WERI-Rb-1 (cell line): ENCODE results near the gene FOXF1.
A peak's percentile ranks its signal among the peaks of the same experiment; 100 is the strongest.

Experiments used
- DNase-seq: peaks from one replicate; pipeline ENCODE4 v3.0.0-alpha.2; 2020
- H3K27ac ChIP-seq: fragments of 250-450 bp; sonication (Bioruptor Pico); 2 replicates; pipeline ENCODE4 v1.5.1; 2020; ENCODE audit warnings: mild to moderate bottlenecking, moderate library complexity
- H3K27me3 ChIP-seq: fragments of 250-450 bp; sonication (Bioruptor Pico); 2 replicates; pipeline ENCODE4 v1.5.1; 2021; ENCODE audit warnings: mild to moderate bottlenecking, low read depth, moderate library complexity; ENCODE audit not compliant: insufficient read depth, severe bottlenecking
- H3K36me3 ChIP-seq: fragments of 250-450 bp; sonication (Bioruptor Pico); 2 replicates; pipeline ENCODE4 v1.5.1; 2020; ENCODE audit warnings: mild to moderate bottlenecking, moderate library complexity
- H3K4me3 ChIP-seq: 2 replicates; pipeline ENCODE4 v1.5.1; 2011; ENCODE audit warnings: low read depth, mild to moderate bottlenecking, control low read depth, low read length
- H3K9me3 ChIP-seq: fragments of 250-450 bp; sonication (Bioruptor Pico); 2 replicates; pipeline ENCODE4 v1.5.1; 2021; ENCODE audit warnings: mild to moderate bottlenecking, moderate library complexity; ENCODE audit not compliant: severe bottlenecking
- CTCF ChIP-seq: IDR thresholded peaks from 2 replicates; pipeline ENCODE4 v1.5.1; 2011; ENCODE audit warnings: low read depth, mild to moderate bottlenecking, control low read depth, inconsistent platforms, low read length

Gene FOXF1

DNA sequence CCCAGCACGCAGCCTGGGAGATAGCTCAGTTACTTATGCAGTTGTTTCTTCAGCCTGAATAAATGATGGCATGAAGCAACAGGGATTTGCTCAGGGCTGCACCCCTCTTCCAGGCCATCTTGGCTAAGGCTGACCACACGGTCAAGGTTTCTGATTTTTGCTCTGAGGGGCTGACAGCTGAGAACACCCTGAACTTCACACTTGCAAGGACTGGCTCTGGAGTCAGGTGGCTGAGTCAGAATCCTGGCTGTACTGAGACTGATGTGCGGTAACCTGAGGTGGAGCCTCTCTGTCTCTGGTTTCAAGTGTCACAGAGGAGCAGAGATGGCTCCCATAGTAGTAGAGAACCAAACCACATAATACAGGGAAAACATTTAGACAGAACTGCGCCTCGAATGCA, 40.0 kb downstream of the FOXF1 start:
- H3K4me3 ChIP-seq: no peak overlapping the region
- H3K27me3 ChIP-seq: no peaks in the 10 kb centered on the region
- no peak for DNase-seq
- TF ChIP-seq CTCF: no peak
- H3K9me3 ChIP-seq: no peaks in the 10 kb centered on the region
- no peak overlapping the region for H3K27ac ChIP-seq
- H3K36me3 ChIP-seq: no peaks in the 10 kb centered on the region

DNA sequence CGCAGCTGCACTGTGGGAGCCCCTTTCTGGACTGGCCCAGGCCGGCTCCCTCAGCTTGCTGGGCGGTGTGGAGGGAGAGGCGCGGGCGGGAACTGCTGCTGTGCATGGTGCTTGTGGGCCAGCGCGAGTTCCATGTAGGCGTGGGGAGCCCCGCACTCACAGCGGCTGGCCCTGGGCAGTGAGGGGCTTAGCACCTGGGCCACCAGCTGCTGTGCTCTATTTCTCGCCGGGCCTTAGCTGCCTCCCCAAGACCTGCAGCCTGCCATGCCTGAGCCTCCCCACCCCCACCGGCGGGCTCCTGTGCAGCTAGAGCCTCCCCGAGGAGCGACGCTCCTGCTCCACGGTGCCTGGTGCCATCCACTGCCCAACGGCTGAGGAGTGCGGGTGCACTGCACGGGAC, 43.0 kb downstream of the FOXF1 start:
- H3K9me3 ChIP-seq: no peaks in the 10 kb centered on the region
- no peak overlapping the region for H3K27ac ChIP-seq
- no peaks in the 10 kb centered on the region for H3K27me3 ChIP-seq
- no peaks in the 10 kb centered on the region for H3K36me3 ChIP-seq
- no peak for DNase-seq
- no peak for TF ChIP-seq CTCF
- H3K4me3 ChIP-seq: no peak overlapping the region

DNA sequence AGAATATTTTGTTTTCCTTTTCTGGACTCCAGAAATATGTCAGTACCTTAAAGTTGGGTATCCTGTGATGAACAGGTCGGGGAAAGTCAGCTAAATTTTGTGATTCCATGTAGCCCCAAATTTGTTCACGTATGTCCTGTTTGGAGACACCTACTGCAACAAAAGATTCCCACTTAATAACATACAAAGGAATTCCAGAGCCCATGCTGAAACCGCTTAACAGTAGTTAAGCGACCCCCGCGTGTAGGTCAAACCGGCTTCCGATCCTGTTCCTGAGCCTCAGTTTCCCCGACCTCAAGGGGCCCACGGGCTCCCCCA, 44.2 kb downstream of the FOXF1 start:
- Histone ChIP-seq H3K4me3 (peak overlapping the region; percentile 66), H3K9me3 (no peaks in the 10 kb centered on the region), H3K27me3 (no peaks in the 10 kb centered on the region), H3K27ac (peak overlapping the region; percentile 55), H3K36me3 (no peaks in the 10 kb centered on the region)
- DNase-seq: no peak
- TF ChIP-seq CTCF: no peak

DNA sequence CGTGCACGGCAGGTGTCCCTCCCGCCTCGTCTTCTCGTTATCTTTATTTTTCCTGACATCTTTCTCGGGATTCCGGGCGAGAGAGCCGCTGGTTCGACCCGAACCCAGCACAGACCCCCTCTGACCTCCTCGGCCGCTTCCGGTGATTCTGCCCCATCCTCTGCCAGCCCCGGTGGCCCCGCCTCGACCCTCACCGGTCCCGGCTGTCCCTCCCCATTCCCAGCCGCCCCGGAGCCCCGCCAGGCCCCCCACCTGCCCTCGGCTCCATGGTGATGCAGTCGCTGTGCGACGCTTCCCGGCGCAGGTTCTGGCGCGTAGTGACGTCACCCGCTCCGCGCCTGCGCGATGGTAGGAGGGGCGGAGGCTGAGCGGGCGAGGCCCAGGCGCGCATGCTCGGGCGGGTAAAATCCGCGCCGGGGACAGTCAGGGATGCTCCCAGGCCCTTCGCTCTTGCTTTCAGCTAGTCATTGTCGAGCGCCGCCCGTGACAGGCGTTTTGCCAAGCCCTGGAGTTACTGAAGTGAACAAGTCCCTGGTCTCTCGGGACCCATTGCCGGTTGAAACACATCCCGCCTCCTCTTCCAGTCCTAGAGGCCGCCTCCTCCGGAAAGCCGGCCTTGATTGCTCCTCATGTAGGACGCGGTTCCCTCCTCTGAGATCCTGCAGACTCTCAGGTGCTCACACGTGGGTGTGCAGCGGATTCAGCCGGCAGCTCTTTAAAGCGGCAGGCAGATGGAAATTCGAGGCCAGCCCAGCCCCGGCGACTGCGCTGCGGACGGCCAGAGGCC, 44.8 kb downstream of the FOXF1 start, which contains the start of gene MTHFSD:
TSS of gene MTHFSD (minus strand) at position 319 of the 787 bp plus-strand sequence. CDS start at position 268, 51 bp downstream.
- Histone ChIP-seq H3K27me3 (no peaks in the 10 kb centered on the region), H3K27ac (peak within 1 kb of the TSS; percentile 55)

DNA sequence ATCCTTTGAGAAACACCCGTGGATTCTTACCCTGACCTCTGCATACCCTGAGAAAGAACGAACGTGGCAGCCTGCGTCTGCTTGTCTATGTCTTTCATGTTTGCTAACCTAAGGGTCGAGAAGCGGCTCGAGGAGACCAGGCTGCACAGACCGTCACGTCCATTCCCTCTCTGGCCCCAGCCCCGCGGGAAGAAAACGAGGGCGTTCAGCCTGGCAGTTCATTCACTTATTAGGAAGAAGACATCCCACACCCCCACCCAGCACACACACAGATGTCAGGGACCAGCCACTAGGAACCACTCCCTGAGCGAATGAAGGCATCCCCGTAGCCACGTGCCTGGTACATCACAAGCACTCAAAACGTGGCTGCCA, 45.4 kb downstream of the FOXF1 start:
- peak overlapping the region; percentile 66 for H3K4me3 ChIP-seq
- DNase-seq: no peak
- no peaks in the 10 kb centered on the region for H3K27me3 ChIP-seq
- H3K27ac ChIP-seq: no peak overlapping the region; the same call in 1 of the 2 replicates
- no peak for TF ChIP-seq CTCF
- no peaks in the 10 kb centered on the region for H3K36me3 ChIP-seq
- H3K9me3 ChIP-seq: no peaks in the 10 kb centered on the region

More for the DNA sequence above, 44.8 kb downstream of the FOXF1 start, which contains the start of gene MTHFSD:
- H3K9me3 ChIP-seq: no peaks in the 10 kb centered on the region
- no peaks in the 10 kb centered on the region for H3K36me3 ChIP-seq
- DNase-seq: peak; percentile 82
- H3K4me3 ChIP-seq: peak within 1 kb of the TSS; percentile 66
- no peak for TF ChIP-seq CTCF

DNA sequence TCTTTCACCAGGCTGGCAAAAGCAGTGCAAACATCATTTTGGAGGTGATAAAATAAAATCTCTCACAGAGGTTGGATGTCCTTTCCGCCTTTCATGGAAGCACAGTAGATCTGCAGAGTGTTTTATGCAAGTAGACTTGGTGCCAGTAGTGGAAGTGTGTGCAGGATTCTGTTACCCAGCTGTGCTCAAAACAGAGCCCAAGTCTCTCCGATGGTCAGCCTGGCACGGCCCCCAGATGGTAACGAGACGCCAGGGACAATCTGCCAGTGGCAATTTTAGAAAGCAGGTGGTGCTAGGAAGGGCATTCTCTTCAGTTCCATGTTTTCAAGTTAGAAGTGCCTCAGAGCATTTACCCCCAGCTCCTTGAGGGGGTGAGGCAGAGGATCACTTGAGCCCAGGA, 46.2 kb downstream of the FOXF1 start:
- DNase-seq: no peak
- TF ChIP-seq CTCF: no peak
- no peaks in the 10 kb centered on the region for H3K27me3 ChIP-seq
- no peak overlapping the region for H3K4me3 ChIP-seq
- H3K9me3 ChIP-seq: no peaks in the 10 kb centered on the region
- no peak overlapping the region for H3K27ac ChIP-seq
- no peaks in the 10 kb centered on the region for H3K36me3 ChIP-seq
